Astrocyte of the cerebellum (primary cell): ENCODE data around the gene KCTD12.
A peak's percentile ranks its signal among the peaks of the same experiment; 100 is the strongest.

Source experiments
- DNase-seq: peaks from one replicate; pipeline ENCODE4 v3.0.0-alpha.2; 2011; ENCODE audit warnings: low read depth
- H3K4me3 ChIP-seq: 2 replicates; pipeline ENCODE4 v1.5.1; 2011; ENCODE audit warnings: mild to moderate bottlenecking, low read depth, low read length, moderate library complexity
- CTCF ChIP-seq: IDR thresholded peaks from 2 replicates; pipeline ENCODE4 v1.5.1; 2012; ENCODE audit warnings: low read length, low read depth, moderate library complexity, mild to moderate bottlenecking; ENCODE audit errors: missing control alignments
- in situ Hi-C: cut with HindIII; loops from 2 replicates; pipeline ENCODE4 v1.10.0; 2017; ENCODE audit warnings: low sequenced_read_pairs

KCTD12 gene

DNA sequence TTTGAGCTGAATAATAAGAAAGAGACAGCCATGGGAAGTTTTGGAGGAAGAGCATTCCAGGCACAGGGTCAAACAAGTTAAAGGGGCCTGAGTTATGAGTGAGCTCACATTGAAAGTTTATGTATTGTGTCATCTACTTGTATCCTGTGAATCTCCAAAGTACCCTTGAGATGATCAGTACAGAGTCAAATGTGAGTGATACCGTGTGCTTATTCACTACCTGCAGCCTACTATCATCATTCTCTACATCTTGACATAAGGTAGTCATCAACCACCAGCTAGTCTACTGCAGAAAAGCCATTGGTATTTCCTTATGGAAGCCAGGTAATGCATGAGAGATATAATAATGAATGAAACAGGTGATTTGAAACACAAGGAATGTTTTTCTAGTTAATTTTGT, 3.0 kb upstream of the KCTD12 start:
- H3K4me3 ChIP-seq, result no peak overlapping the region
- no peak for DNase-seq
- in situ Hi-C loops, result no loop called here
- TF ChIP-seq CTCF, result no peak

- DNase-seq, result no peak
- no peak for TF ChIP-seq CTCF
- in situ Hi-C loops, result no loop called here
- H3K4me3 ChIP-seq, result no peak overlapping the region
Observed at GRCh38 chr13:76888421-76888820, 2.2 kb upstream of the KCTD12 start.

DNA sequence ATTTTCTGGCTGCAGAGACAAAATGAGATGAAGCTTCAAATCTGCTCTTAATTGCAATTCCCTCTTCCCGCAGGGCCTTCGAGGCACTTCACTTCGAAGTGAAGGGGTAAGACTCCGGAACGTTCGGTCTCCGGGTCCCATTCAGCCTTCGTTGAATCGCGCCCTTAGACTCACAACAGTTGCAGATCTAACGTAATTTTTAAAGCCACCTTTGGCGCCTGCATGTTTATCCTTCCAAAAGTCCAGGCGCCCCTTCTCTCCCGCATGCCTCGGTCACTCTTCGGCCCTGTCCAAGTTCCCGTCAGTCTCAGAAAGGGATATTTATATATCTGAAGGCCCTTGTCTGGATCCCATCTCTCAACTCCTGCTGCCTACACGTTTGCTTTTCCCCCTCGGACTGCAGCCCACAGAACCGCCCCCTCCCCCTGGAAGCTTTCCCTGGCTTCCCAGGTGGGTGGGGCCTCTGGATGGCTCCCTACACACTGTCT, 915 bp upstream of the KCTD12 start:
- in situ Hi-C loops, result no loop called here
- H3K4me3 ChIP-seq, result peak overlapping the region; percentile 64
- DNase-seq, result no peak
- no peak for TF ChIP-seq CTCF

GRCh38 chr13:76886005-76886291, 257 bp downstream of the KCTD12 start:
- in situ Hi-C loops, result no loop called here
- DNase-seq, result no peak
- H3K4me3 ChIP-seq, result peak overlapping the region; percentile 64
- no peak for TF ChIP-seq CTCF

- peak; percentile 22 for DNase-seq
- H3K4me3 ChIP-seq, result peak overlapping the region; percentile 64
- in situ Hi-C loops, result no loop called here
- peak; percentile 44 for TF ChIP-seq CTCF
Observed at GRCh38 chr13:76885203-76886004, 801 bp downstream of the KCTD12 start.

DNA sequence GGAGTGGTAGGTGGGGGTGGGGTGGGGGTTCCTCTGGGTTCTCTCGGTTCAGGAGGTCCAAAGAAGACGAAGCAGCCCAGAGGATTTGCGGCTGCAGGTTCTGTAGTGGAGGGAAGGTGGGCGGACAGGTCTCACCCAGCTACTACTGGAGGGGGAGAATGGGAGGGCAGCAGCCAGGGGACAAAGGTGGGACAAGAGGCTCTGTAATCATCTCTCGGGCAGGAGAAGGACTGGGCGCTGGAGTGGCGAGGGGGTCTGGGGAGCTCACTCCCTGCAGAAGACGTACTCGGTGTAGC, 1.4 kb downstream of the KCTD12 start:
- peak overlapping the region; percentile 64 for H3K4me3 ChIP-seq
- DNase-seq, result no peak
- in situ Hi-C loops, result no loop called here
- TF ChIP-seq CTCF, result no peak
